H9 (cell line): ENCODE results near the gene RAB3IL1. TPM values are rescaled to one million over a fixed set of nuclear protein-coding genes. Genes with fewer than 3 reads are reported as not detected.

Source experiments
- DNase-seq: peaks from one replicate; pipeline ENCODE4 v3.0.0-alpha.2; 2017
- H2AFZ ChIP-seq: one replicate; pipeline ENCODE4 v1.6.1; 2013; ENCODE audit warnings: mild to moderate bottlenecking, low read length, control low read depth, moderate library complexity
- H2AK5ac ChIP-seq: 2 replicates; pipeline ENCODE4 v1.6.1; 2013; ENCODE audit warnings: low read length, control low read depth, mixed read lengths; ENCODE audit not compliant: insufficient read length
- H2BK120ac ChIP-seq: one replicate; pipeline ENCODE4 v1.6.1; 2013; ENCODE audit warnings: low read depth, mild to moderate bottlenecking, low read length, control low read depth, inconsistent platforms; ENCODE audit not compliant: poor library complexity, severe bottlenecking
- H2BK12ac ChIP-seq: 2 replicates; pipeline ENCODE4 v1.6.1; 2013; ENCODE audit warnings: low read length, control low read depth, mixed read lengths, low read depth; ENCODE audit not compliant: insufficient read length
- H2BK15ac ChIP-seq: 2 replicates; pipeline ENCODE4 v1.6.1; 2013; ENCODE audit warnings: low read depth, low read length, control low read depth
- H2BK20ac ChIP-seq: one replicate; pipeline ENCODE4 v1.6.1; 2013; ENCODE audit warnings: low read depth, mild to moderate bottlenecking, low read length, control low read depth, inconsistent platforms; ENCODE audit not compliant: poor library complexity, severe bottlenecking
- H2BK5ac ChIP-seq: 2 replicates; pipeline ENCODE4 v1.6.1; 2013; ENCODE audit warnings: low read length, control low read depth, mixed read lengths; ENCODE audit not compliant: insufficient read length
- H3K14ac ChIP-seq: 2 replicates; pipeline ENCODE4 v1.6.1; 2013; ENCODE audit warnings: low read length, control low read depth; ENCODE audit not compliant: insufficient read depth
- H3K18ac ChIP-seq: 2 replicates; pipeline ENCODE4 v1.6.1; 2013; ENCODE audit warnings: low read depth, mild to moderate bottlenecking, mixed read lengths, low read length, control low read depth; ENCODE audit not compliant: insufficient read length
- H3K23ac ChIP-seq: 2 replicates; pipeline ENCODE4 v1.6.1; 2013; ENCODE audit warnings: low read length, control low read depth, mixed read lengths, low read depth; ENCODE audit not compliant: insufficient read length
- H3K23me2 ChIP-seq: 2 replicates; pipeline ENCODE4 v1.6.1; 2013; ENCODE audit warnings: low read depth, mild to moderate bottlenecking, mixed read lengths, low read length, control low read depth; ENCODE audit not compliant: insufficient read length, poor library complexity, severe bottlenecking
- H3K27ac ChIP-seq: 2 replicates; pipeline ENCODE4 v1.5.1; 2013; ENCODE audit warnings: low read length, control low read depth, mixed read lengths, low read depth; ENCODE audit not compliant: insufficient read length
- H3K27me3 ChIP-seq: 2 replicates; pipeline ENCODE4 v1.6.1; 2013; ENCODE audit warnings: low read length, control low read depth, inconsistent platforms; ENCODE audit not compliant: insufficient read depth
- H3K4ac ChIP-seq: 2 replicates; pipeline ENCODE4 v1.6.1; 2013; ENCODE audit warnings: low read depth, mild to moderate bottlenecking, control low read depth, inconsistent platforms, low read length, moderate library complexity
- H3K4me1 ChIP-seq: 2 replicates; pipeline ENCODE4 v1.6.1; 2013; ENCODE audit warnings: low read length, control low read depth, inconsistent platforms; ENCODE audit not compliant: insufficient read depth
- H3K4me2 ChIP-seq: 2 replicates; pipeline ENCODE4 v1.6.1; 2013; ENCODE audit warnings: low read length, control low read depth, mixed read lengths; ENCODE audit not compliant: insufficient read length, insufficient read depth
- H3K56ac ChIP-seq: 2 replicates; pipeline ENCODE4 v1.6.1; 2013; ENCODE audit warnings: low read depth, mild to moderate bottlenecking, mixed read lengths, low read length, control low read depth; ENCODE audit not compliant: insufficient read length
- H3K79me1 ChIP-seq: 2 replicates; pipeline ENCODE4 v1.6.1; 2013; ENCODE audit warnings: low read depth, mild to moderate bottlenecking, moderate library complexity, low read length, control low read depth, inconsistent platforms; ENCODE audit not compliant: insufficient read depth, poor library complexity, severe bottlenecking
- H3K79me2 ChIP-seq: 2 replicates; pipeline ENCODE4 v1.6.1; 2013; ENCODE audit warnings: low read length, control low read depth, inconsistent platforms; ENCODE audit not compliant: insufficient read depth
- H3K9ac ChIP-seq: 2 replicates; pipeline ENCODE4 v1.6.1; 2013; ENCODE audit warnings: low read length, control low read depth, mixed read lengths; ENCODE audit not compliant: insufficient read length; ENCODE audit errors: extremely low read depth
- H3K9me3 ChIP-seq: one replicate; pipeline ENCODE4 v1.6.1; 2013; ENCODE audit warnings: low read depth, low read length, inconsistent platforms; ENCODE audit not compliant: control insufficient read depth
- H3T11ph ChIP-seq: one replicate; pipeline ENCODE4 v1.6.1; 2013; ENCODE audit warnings: mild to moderate bottlenecking, low read length, control low read depth, inconsistent platforms
- H4K20me1 ChIP-seq: one replicate; pipeline ENCODE4 v1.6.1; 2013; ENCODE audit not compliant: control insufficient read depth, insufficient read length, insufficient read depth
- H4K5ac ChIP-seq: 2 replicates; pipeline ENCODE4 v1.6.1; 2013; ENCODE audit warnings: low read depth, mild to moderate bottlenecking, mixed read lengths, low read length, control low read depth; ENCODE audit not compliant: insufficient read length
- H4K8ac ChIP-seq: replicated peaks from 2 replicates; pipeline ENCODE4 v1.6.1; 2013; ENCODE audit warnings: low read length, control low read depth, mixed read lengths, low read depth; ENCODE audit not compliant: insufficient read length
- H4K91ac ChIP-seq: 2 replicates; pipeline ENCODE4 v1.6.1; 2013; ENCODE audit warnings: low read depth, mild to moderate bottlenecking, moderate library complexity, mixed read lengths, low read length, control low read depth; ENCODE audit not compliant: insufficient read length
- H3K27ac Mint-ChIP-seq, 3 experiments: 2 replicates in 2 of 3; 3 replicates in 1 of 3; pipeline ENCODE4 v1.8.0; 2020 to 2021; ENCODE audit warnings: mixed read lengths in 3 of 3, mild to moderate bottlenecking in 1 of 3, moderate library complexity in 1 of 3
- H3K27me3 Mint-ChIP-seq: 2 replicates; pipeline ENCODE4 v1.8.0; 2021; ENCODE audit warnings: low read depth, mild to moderate bottlenecking, moderate library complexity, mixed read lengths
- H3K36me3 Mint-ChIP-seq, 3 experiments: 2 replicates in 2 of 3; 3 replicates in 1 of 3; pipeline ENCODE4 v1.8.0; 2020 to 2021; ENCODE audit warnings: low read depth in 3 of 3, mixed read lengths in 3 of 3; ENCODE audit not compliant: insufficient read depth in 1 of 3
- H3K4me1 Mint-ChIP-seq, 2 experiments: 2 replicates each; pipeline ENCODE4 v1.8.0; 2020; ENCODE audit warnings: mixed read lengths in 2 of 2
- H3K4me3 Mint-ChIP-seq, 2 experiments: 2 replicates in 1 of 2; 3 replicates in 1 of 2; pipeline ENCODE4 v1.8.0; 2020 to 2021; ENCODE audit warnings: mild to moderate bottlenecking in 2 of 2, mixed read lengths in 2 of 2, moderate library complexity in 1 of 2
- H3K9me3 Mint-ChIP-seq, 2 experiments: 2 replicates in 1 of 2; 3 replicates in 1 of 2; pipeline ENCODE4 v1.8.0; 2020; ENCODE audit warnings: mild to moderate bottlenecking in 2 of 2, mixed read lengths in 2 of 2, moderate library complexity in 1 of 2
- CTCF ChIP-seq: fragments of 200-600 bp; sonication (generic); conservative IDR thresholded peaks from 3 replicates; pipeline ENCODE4 v1.8.0; 2021; ENCODE audit warnings: antibody characterized with exemption, mild to moderate bottlenecking
- WGBS: extraction: QIAGEN DNeasy Blood & Tissue Kit; methylation state at CpG from one replicate; pipeline ENCODE4 v1.1.7; 2013; ENCODE audit warnings: missing lambda C conversion rate, low lambda C conversion rate, mixed read lengths; ENCODE audit not compliant: insufficient read length; ENCODE audit errors: extremely low coverage; 5-methylcytosine and 5-hydroxymethylcytosine counted together
- total RNA-seq: library from RNA; stranded (reverse); gene quantifications from 2 replicates; pipeline ENCODE4 v1.2.1, GENCODE V29; 2021

Gene RAB3IL1
- total RNA-seq, 1 experiment from 2014 or later: 2.4 TPM

GRCh38 chr11:61924064-61924455, 6.7 kb upstream of the RAB3IL1 start:
- Mint-ChIP-seq H3K36me3 (no peaks in the 10 kb centered on the region), H3K4me1 (peaks cover 28 to 42% of the 10 kb centered on the region in 2 experiments), H3K27ac (peak overlapping the region in 2 of 3 experiments; percentile 82 to 87; a peak in 3 of 7 replicates), H3K27me3 (peaks cover 14% of the 10 kb centered on the region), H3K9me3 (no peaks in the 10 kb centered on the region; a peak in 2 of 5 replicates), H3K4me3 (no peak overlapping the region)
- H2BK15ac ChIP-seq: no peak overlapping the region
- H3K4me2 ChIP-seq: no peak overlapping the region
- no peak overlapping the region for H3K56ac ChIP-seq
- H3K27ac ChIP-seq: no peak overlapping the region
- H3T11ph ChIP-seq: no peak overlapping the region
- H2BK120ac ChIP-seq: no peak overlapping the region
- no peak for TF ChIP-seq CTCF
- H2AK5ac ChIP-seq: no peak overlapping the region
- no peak overlapping the region for H3K9ac ChIP-seq
- no peak overlapping the region for H2BK12ac ChIP-seq
- H3K23ac ChIP-seq: no peak overlapping the region
- H3K9me3 ChIP-seq: no peaks in the 10 kb centered on the region
- no peak overlapping the region for H2BK5ac ChIP-seq
- peaks cover 7% of the 10 kb centered on the region; the same call in 1 of the 2 replicates for H3K4me1 ChIP-seq
- H3K79me2 ChIP-seq: no peaks in the 10 kb centered on the region
- DNase-seq: no peak
- no peaks in the 10 kb centered on the region for H4K20me1 ChIP-seq
- no peak overlapping the region for H2AFZ ChIP-seq
- no peak overlapping the region for H2BK20ac ChIP-seq
- H3K18ac ChIP-seq: peak overlapping the region; percentile 19
- no peak overlapping the region for H4K8ac ChIP-seq
- no peaks in the 10 kb centered on the region for H3K79me1 ChIP-seq
- H4K91ac ChIP-seq: no peak overlapping the region
- no peaks in the 10 kb centered on the region for H3K23me2 ChIP-seq
- H3K4ac ChIP-seq: no peak overlapping the region
- peak overlapping the region; percentile 74 for H3K14ac ChIP-seq
- no CpG with 5 or more reads among the region's 6 CpGs for WGBS
- no peaks in the 10 kb centered on the region for H3K27me3 ChIP-seq
- peak overlapping the region; percentile 61 for H4K5ac ChIP-seq
